ENCODE data around the gene ARHGAP15.

Gene ARHGAP15

DNA sequence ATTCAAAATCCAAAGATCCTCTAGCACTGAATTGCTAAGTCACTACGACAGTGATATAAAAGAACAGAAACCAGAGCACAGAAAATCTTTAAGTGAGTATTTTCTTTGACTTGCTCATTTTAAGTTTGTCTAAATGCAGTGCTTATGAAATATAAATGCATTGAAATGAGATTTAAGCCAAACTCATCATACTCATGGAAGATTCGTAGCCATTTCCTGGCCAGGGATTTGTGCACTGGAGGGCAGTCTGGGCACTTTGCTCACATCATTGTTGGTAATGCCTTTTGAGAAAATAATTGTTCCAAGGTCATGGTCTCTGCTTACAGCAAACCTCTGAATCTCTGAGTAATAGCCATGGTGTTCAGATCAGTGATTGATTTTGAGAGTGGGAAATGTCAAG lies 307.7 kb downstream of the ARHGAP15 start:
- H3K27ac ChIP-seq = no peak overlapping the region
- no peak for TF ChIP-seq ZFX (IDR thresholded peaks at IDR 0.05; ENCODE audit: borderline replicate concordance)
- TF ChIP-seq, protein P1, sequence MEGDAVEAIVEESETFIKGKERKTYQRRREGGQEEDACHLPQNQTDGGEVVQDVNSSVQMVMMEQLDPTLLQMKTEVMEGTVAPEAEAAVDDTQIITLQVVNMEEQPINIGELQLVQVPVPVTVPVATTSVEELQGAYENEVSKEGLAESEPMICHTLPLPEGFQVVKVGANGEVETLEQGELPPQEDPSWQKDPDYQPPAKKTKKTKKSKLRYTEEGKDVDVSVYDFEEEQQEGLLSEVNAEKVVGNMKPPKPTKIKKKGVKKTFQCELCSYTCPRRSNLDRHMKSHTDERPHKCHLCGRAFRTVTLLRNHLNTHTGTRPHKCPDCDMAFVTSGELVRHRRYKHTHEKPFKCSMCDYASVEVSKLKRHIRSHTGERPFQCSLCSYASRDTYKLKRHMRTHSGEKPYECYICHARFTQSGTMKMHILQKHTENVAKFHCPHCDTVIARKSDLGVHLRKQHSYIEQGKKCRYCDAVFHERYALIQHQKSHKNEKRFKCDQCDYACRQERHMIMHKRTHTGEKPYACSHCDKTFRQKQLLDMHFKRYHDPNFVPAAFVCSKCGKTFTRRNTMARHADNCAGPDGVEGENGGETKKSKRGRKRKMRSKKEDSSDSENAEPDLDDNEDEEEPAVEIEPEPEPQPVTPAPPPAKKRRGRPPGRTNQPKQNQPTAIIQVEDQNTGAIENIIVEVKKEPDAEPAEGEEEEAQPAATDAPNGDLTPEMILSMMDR (IDR thresholded peaks at IDR 0.05) = no peak

- TF ChIP-seq, protein P1 (IDR thresholded peaks at IDR 0.05) = no peak
- TF ChIP-seq ZFX (IDR thresholded peaks at IDR 0.05; ENCODE audit: borderline replicate concordance) = no peak
- H3K27ac ChIP-seq = no peak overlapping the region
Observed at GRCh38 chr2:143440411-143441012, 311.3 kb downstream of the ARHGAP15 start.

DNA sequence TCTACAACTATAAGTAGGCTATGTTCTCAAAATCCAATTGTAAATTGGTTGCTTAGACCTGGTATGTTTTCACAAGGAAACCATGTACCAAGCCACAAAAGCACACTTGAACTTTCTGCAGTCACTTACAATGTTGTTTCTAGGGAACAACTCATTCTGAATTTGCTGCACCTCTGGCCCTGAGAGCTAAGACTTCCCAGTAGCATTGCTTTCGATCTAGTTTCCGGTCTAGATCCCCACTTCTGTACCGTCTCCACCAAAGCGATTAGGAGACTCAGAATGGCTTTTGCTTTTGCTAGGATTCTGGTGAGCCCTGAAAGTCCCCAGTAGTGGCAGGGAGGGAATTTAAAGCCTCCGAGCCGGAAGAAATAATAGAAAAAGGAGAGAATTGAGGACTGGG lies 313.0 kb downstream of the ARHGAP15 start:
- TF ChIP-seq, protein P1 (IDR thresholded peaks at IDR 0.05) = no peak
- no peak for TF ChIP-seq ZFX (IDR thresholded peaks at IDR 0.05; ENCODE audit: borderline replicate concordance)

GRCh38 chr2:143451642-143452281 lies 322.5 kb downstream of the ARHGAP15 start:
- no peak overlapping the region for H3K27ac ChIP-seq
- TF ChIP-seq, protein P1 (IDR thresholded peaks at IDR 0.05) = no peak
- no peak for TF ChIP-seq ZFX (IDR thresholded peaks at IDR 0.05; ENCODE audit: borderline replicate concordance)

More for the DNA sequence above, 313.0 kb downstream of the ARHGAP15 start:
- no peak overlapping the region for H3K27ac ChIP-seq

GRCh38 chr2:143452817-143453451 lies 323.7 kb downstream of the ARHGAP15 start:
- H3K27ac ChIP-seq = no peak overlapping the region
- no peak for TF ChIP-seq ZFX (IDR thresholded peaks at IDR 0.05; ENCODE audit: borderline replicate concordance)
- TF ChIP-seq, protein P1 (IDR thresholded peaks at IDR 0.05) = no peak

DNA sequence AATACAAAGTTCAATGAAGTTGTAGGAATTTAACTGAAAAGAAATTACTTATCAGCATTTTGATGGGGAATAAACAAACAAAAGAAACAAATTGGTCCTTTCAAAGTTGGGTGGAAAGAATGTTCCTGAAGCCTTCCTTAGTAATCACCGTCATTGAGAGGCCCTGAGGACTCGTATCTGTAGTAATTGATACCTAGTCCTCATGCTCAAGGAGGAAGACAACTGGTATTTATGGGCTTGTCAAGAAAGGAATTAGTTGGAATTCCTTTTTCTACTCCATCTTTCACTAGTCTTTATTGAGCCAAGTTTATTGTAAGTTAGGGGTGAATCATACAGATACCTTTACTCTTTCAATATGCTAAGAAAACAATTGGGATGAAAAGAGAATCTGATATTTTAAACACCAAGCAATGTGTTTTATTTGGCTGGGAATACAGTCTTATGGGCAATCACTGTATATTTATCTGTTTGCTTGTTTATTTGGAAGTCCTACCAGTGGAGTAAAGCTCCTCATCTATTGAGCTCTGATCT lies 324.8 kb downstream of the ARHGAP15 start:
- TF ChIP-seq, protein P1 (IDR thresholded peaks at IDR 0.05) = no peak
- TF ChIP-seq ZFX (IDR thresholded peaks at IDR 0.05; ENCODE audit: borderline replicate concordance) = no peak
- H3K27ac ChIP-seq = no peak overlapping the region

- no peak for TF ChIP-seq ZFX (IDR thresholded peaks at IDR 0.05; ENCODE audit: borderline replicate concordance)
- TF ChIP-seq, protein P1 (IDR thresholded peaks at IDR 0.05) = no peak
- H3K27ac ChIP-seq = no peak overlapping the region
Observed at GRCh38 chr2:143455317-143455716, 326.1 kb downstream of the ARHGAP15 start.

Data from 22Rv1 (cell line).